Left ventricle myocardium inferior (tissue), 1 donor: ENCODE results near the gene CPOX. TPM values are rescaled to one million over a fixed set of nuclear protein-coding genes. Genes with fewer than 3 reads are reported as not detected.

ENCODE experiments used
- DNase-seq: peaks from one replicate; pipeline ENCODE4 v3.0.0-alpha.2; 2020
- H3K27ac ChIP-seq: fragments of 200-600 bp; replicated peaks from 2 replicates; pipeline ENCODE4 v1.8.0; 2021
- H3K27me3 ChIP-seq: fragments of 200-600 bp; 2 replicates; pipeline ENCODE4 v1.8.0; 2021; ENCODE audit warnings: low read depth
- H3K36me3 ChIP-seq: fragments of 200-600 bp; 2 replicates; pipeline ENCODE4 v1.8.0; 2021
- H3K4me1 ChIP-seq: fragments of 200-600 bp; 2 replicates; pipeline ENCODE4 v1.8.0; 2021
- H3K4me3 ChIP-seq: fragments of 200-600 bp; 2 replicates; pipeline ENCODE4 v1.8.0; 2021; ENCODE audit warnings: mild to moderate bottlenecking, moderate library complexity
- H3K9me3 ChIP-seq: fragments of 200-600 bp; replicated peaks from 2 replicates; pipeline ENCODE4 v1.8.0; 2021
- CTCF ChIP-seq: fragments of 200-600 bp; IDR thresholded peaks from 2 replicates; pipeline ENCODE4 v1.8.0; 2021; ENCODE audit warnings: antibody characterized with exemption, mild to moderate bottlenecking, borderline replicate concordance
- intact Hi-C: fragments of 100-400 bp; cut with micrococcal nuclease; formaldehyde crosslinking; loops from one replicate; pipeline ENCODE4 v1.11.0; 2022
- total RNA-seq: library from RNA; stranded (reverse); fragmentation: NEBNext Ultra II Directional; extraction: Animal tissue kit (Norgen Biotek cat#: 25700); gene quantifications from one replicate; pipeline ENCODE4 v1.2.1, GENCODE V29; 2021
- donor health status: DM: no; HTN: yes; CAD: no; lungs with severe emphysema.

Gene CPOX
- total RNA-seq, 1 donor from 2014 or later = 12.8 TPM

DNA sequence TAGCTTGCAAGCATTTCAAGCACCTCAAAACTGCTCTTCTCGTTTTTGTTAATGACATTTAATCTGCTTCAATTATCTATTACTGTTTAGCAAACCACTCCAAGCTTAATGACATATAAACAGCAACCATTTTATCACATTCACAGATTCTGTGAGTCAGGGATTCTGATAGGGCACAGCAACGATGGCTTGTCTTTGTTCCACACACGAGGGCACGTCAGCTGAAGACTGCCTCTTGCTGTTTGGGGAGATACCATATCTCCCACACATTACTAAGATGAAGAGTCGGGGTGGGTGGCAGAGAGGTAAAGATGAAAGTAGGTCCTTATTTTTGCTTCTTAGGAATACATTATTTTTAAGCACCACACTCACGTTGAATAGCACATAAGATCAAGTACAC lies 19.3 kb downstream of the CPOX start:
- no peak for TF ChIP-seq CTCF
- Histone ChIP-seq H3K4me3 (no peak overlapping the region), H3K4me1 (no peaks in the 10 kb centered on the region), H3K9me3 (no peaks in the 10 kb centered on the region), H3K27ac (no peak overlapping the region), H3K36me3 (peaks cover 18% of the 10 kb centered on the region), H3K27me3 (no peaks in the 10 kb centered on the region)
- no peak for DNase-seq
- intact Hi-C loops = no loop called here

GRCh38 chr3:98573181-98573728 lies 20.2 kb downstream of the CPOX start:
- no peaks in the 10 kb centered on the region for H3K9me3 ChIP-seq
- peak; percentile 39 for TF ChIP-seq CTCF
- H3K36me3 ChIP-seq = peaks cover 11% of the 10 kb centered on the region
- no peak for DNase-seq
- H3K4me3 ChIP-seq = no peak overlapping the region
- H3K27me3 ChIP-seq = no peaks in the 10 kb centered on the region
- H3K4me1 ChIP-seq = no peaks in the 10 kb centered on the region
- no peak overlapping the region for H3K27ac ChIP-seq
- intact Hi-C loops = no loop called here

DNA sequence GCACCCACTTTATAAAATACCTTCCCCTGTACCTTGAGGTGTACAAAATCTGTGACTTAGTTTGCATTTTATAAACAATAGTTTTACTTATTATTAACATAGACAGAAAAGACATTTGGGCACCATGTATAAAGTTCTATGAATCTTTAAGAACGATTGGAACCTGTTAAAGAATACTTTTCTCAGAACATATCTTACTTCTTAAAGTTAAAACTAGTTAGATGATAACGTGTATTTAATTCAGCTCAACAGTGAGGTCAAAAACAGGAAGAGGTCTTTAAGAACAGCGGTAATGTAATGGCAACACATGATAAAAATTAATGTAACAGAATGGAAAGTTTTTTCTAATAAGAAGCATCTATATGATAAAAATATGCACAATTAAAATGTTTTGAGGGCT lies 25.0 kb downstream of the CPOX start:
- no peak for DNase-seq
- no peaks in the 10 kb centered on the region for H3K27me3 ChIP-seq
- no peaks in the 10 kb centered on the region for H3K36me3 ChIP-seq
- intact Hi-C loops = no loop called here
- H3K9me3 ChIP-seq = no peaks in the 10 kb centered on the region
- TF ChIP-seq CTCF = no peak
- H3K27ac ChIP-seq = no peak overlapping the region
- no peak overlapping the region for H3K4me3 ChIP-seq
- no peaks in the 10 kb centered on the region for H3K4me1 ChIP-seq

DNA sequence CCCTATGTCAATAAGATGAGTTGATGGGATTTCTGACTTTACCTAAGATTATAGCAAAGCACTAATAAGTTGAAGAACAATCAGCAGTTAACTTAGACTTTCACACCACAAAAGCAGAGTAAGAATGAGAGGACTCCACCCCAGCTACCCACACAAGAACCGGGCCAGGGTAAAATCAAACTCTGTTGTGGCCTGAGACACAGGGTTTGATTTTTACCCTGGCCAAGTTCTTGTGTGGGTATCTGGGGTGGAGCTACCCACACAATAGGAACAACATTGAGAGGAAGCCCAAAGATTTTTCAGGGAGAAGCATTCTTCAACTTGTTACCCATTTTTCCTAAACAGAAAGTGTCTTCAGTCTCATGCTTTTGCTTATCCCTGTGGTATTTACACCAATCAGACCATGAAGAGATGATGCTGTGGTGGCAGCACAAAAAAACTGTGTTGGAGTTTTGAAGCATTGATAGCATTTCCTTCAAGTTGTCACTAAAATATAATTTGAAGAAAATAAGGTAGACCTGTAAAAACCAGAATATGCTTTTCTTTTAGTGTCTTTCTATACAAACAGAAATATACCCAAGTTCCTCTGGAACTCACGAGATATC lies 25.6 kb downstream of the CPOX start:
- Histone ChIP-seq H3K27ac (no peak overlapping the region), H3K4me3 (no peak overlapping the region), H3K36me3 (no peaks in the 10 kb centered on the region), H3K9me3 (no peaks in the 10 kb centered on the region), H3K27me3 (no peaks in the 10 kb centered on the region), H3K4me1 (no peaks in the 10 kb centered on the region)
- DNase-seq = no peak
- intact Hi-C loops = no loop called here
- no peak for TF ChIP-seq CTCF

- no peak overlapping the region for H3K4me3 ChIP-seq
- intact Hi-C loops = no loop called here
- H3K9me3 ChIP-seq = no peaks in the 10 kb centered on the region
- H3K27ac ChIP-seq = no peak overlapping the region
- H3K27me3 ChIP-seq = no peaks in the 10 kb centered on the region
- no peak for DNase-seq
- TF ChIP-seq CTCF = no peak
- H3K4me1 ChIP-seq = no peaks in the 10 kb centered on the region
- H3K36me3 ChIP-seq = no peaks in the 10 kb centered on the region
Measured at GRCh38 chr3:98565843-98566242, 27.6 kb downstream of the CPOX start.
